HepG2 (cell line): ENCODE data around the gene STRN4. TPM values are rescaled to one million over a fixed set of nuclear protein-coding genes. Genes with fewer than 3 reads are reported as not detected.

Experiments used
- ATAC-seq: fragments of 200-7000 bp; cut with Tn5 transposase; 3 replicates; pipeline ENCODE4 v1.9.1; 2020; ENCODE audit warnings: mild to moderate bottlenecking, moderate library complexity
- BruUV-seq: library from RNA; stranded (reverse); fragments of 400-500 nt; replicated peaks from 2 replicates; lab custom pipeline; 2021; lab: Mats Ljungman, UMichigan
- CTCF ChIA-PET: fragments of 300-600 bp; formaldehyde crosslinking; extraction: SDS; loops from one replicate; lab custom pipeline; 2021; ENCODE audit warnings: low total read pairs, inconsistent platforms, low intra/inter-chr PET ratio; lab: Yijun Ruan, JAX
- POLR2A ChIA-PET: fragments of 350-600 bp; sonication (Branson Sonifier 250); formaldehyde crosslinking; loops from one replicate; lab custom pipeline; 2020; ENCODE audit warnings: antibody characterized with exemption, inconsistent platforms; lab: Yijun Ruan, JAX
- DNase-seq: peaks from one replicate; pipeline ENCODE4 v3.0.0-alpha.2; 2015; ENCODE audit warnings: low spot score
- FAIRE-seq: peaks from 3 replicates; lab custom pipeline; 2011; peaks lifted over from hg19 to GRCh38; lab: Jason Lieb, UNC
- H2AFZ ChIP-seq: one replicate; pipeline ENCODE4 v1.6.1; 2011; ENCODE audit warnings: low read length, inconsistent platforms
- H3K27ac ChIP-seq: fragments of 300-600 bp; 3 replicates; pipeline ENCODE4 v1.8.0; 2011; ENCODE audit warnings: mixed run types, mild to moderate bottlenecking, mixed read lengths, low read length, inconsistent platforms; ENCODE audit not compliant: insufficient read depth; ENCODE audit errors: extremely low read length
- H3K27me3 ChIP-seq, 2 experiments: fragments of 200-600 bp in 1 of 2; 2 replicates in 1 of 2; 3 replicates in 1 of 2; pipeline versions ENCODE4 v1.6.0 to v1.8.0; 2011; ENCODE audit warnings: low read length in 2 of 2, mild to moderate bottlenecking in 2 of 2, moderate library complexity in 2 of 2, inconsistent platforms in 1 of 2; ENCODE audit not compliant: insufficient read depth in 2 of 2, control insufficient read depth in 1 of 2
- H3K36me3 ChIP-seq, 2 experiments: fragments of 200-600 bp in 1 of 2; replicated peaks in 1 of 2; 2 replicates in 1 of 2; 3 replicates in 1 of 2; pipeline versions ENCODE4 v1.5.1 to v1.8.0; 2011; ENCODE audit warnings: low read length in 2 of 2, inconsistent platforms in 1 of 2; ENCODE audit not compliant: insufficient read depth in 2 of 2, control insufficient read depth in 1 of 2
- H3K4me1 ChIP-seq: 2 replicates; pipeline ENCODE4 v1.5.1; 2012; ENCODE audit warnings: low read length, inconsistent platforms; ENCODE audit not compliant: insufficient read depth
- H3K4me2 ChIP-seq: 2 replicates; pipeline ENCODE4 v1.6.0; 2011; ENCODE audit warnings: low read depth, low read length, inconsistent platforms
- H3K4me3 ChIP-seq, 3 experiments: fragments of 200-600 bp in 1 of 3; sonication (generic), shearing (Covaris generic) in 1 of 3; replicated peaks in 1 of 3; 2 replicates each; pipeline ENCODE4 v1.5.1; 2011 to 2016; ENCODE audit warnings: low read length in 3 of 3, inconsistent platforms in 2 of 3, low read depth in 2 of 3, mild to moderate bottlenecking in 2 of 3, control low read depth in 1 of 3, mixed read lengths in 1 of 3; ENCODE audit not compliant: insufficient read depth in 1 of 3
- H3K79me2 ChIP-seq: one replicate; pipeline ENCODE4 v1.6.1; 2011; ENCODE audit warnings: low read length, inconsistent platforms; ENCODE audit not compliant: insufficient read depth
- H3K9ac ChIP-seq: 2 replicates; pipeline ENCODE4 v1.6.0; 2011; ENCODE audit warnings: mild to moderate bottlenecking, low read depth, low read length, inconsistent platforms; ENCODE audit not compliant: insufficient read depth
- H3K9me3 ChIP-seq: 2 replicates; pipeline ENCODE4 v1.5.1; 2012; ENCODE audit warnings: mild to moderate bottlenecking, low read length
- H4K20me1 ChIP-seq: 2 replicates; pipeline ENCODE4 v1.6.0; 2011; ENCODE audit warnings: inconsistent platforms, mild to moderate bottlenecking, low read length, moderate library complexity; ENCODE audit not compliant: insufficient read depth
- HDAC6 ChIP-seq: fragments of 200-600 bp; sonication (generic); IDR thresholded peaks from 2 replicates; pipeline ENCODE4 v1.7.0; 2017; ENCODE audit warnings: mild to moderate bottlenecking, antibody characterized with exemption, low read length, low read depth
- NFKBIZ ChIP-seq: IDR thresholded peaks from 2 replicates; pipeline ENCODE4 v1.6.1; 2018; ENCODE audit warnings: missing genetic modification reagents, missing compliant biosample characterization
- RFX5 ChIP-seq: IDR thresholded peaks from 2 replicates; pipeline ENCODE4 v1.6.1; 2011; ENCODE audit warnings: low read depth, low read length, improper control_type of control experiment
- STAT6 ChIP-seq: sonication (generic); formaldehyde crosslinking; IDR thresholded peaks from 2 replicates; pipeline ENCODE4 v1.4.0; 2020; ENCODE audit warnings: missing genetic modification reagents, mild to moderate bottlenecking, borderline replicate concordance
- ZBTB1 ChIP-seq: sonication (generic); formaldehyde crosslinking; IDR thresholded peaks from 2 replicates; pipeline ENCODE4 v1.4.0; 2020; ENCODE audit warnings: missing genetic modification reagents, borderline replicate concordance
- ZNF142 ChIP-seq: sonication (generic); formaldehyde crosslinking; IDR thresholded peaks from 2 replicates; pipeline ENCODE4 v1.4.0; 2020; ENCODE audit warnings: missing genetic modification reagents
- ZNF512 ChIP-seq: sonication (generic); formaldehyde crosslinking; IDR thresholded peaks from 2 replicates; pipeline ENCODE4 v1.4.0; 2020; ENCODE audit warnings: mild to moderate bottlenecking, missing genetic modification reagents
- ZNF800 ChIP-seq: sonication (generic); formaldehyde crosslinking; IDR thresholded peaks from 2 replicates; pipeline ENCODE4 v1.4.0; 2020; ENCODE audit warnings: missing genetic modification reagents
- WGBS: methylation state at CpG from one replicate; pipeline ENCODE4 v1.1.6; 2017; ENCODE audit warnings: low lambda C conversion rate; 5-methylcytosine and 5-hydroxymethylcytosine counted together
- in situ Hi-C: cut with HindIII; loops from 2 replicates; pipeline ENCODE4 v1.10.0; 2017; ENCODE audit warnings: low pct_unique_long_range_greater_than_20kb; ENCODE audit not compliant: extremely low pct_ligation_motif_present
- intact Hi-C: fragments of 100-400 bp; cut with micrococcal nuclease; formaldehyde crosslinking; loops from one replicate; pipeline ENCODE4 v1.10.0; 2022; ENCODE audit not compliant: unreplicated experiment
- polyA plus RNA-seq, 8 experiments: library from polyadenylated mRNA; depleted of rRNA in 3 of 8; stranded (reverse) in 7 of 8; unstranded in 1 of 8; fragments of >200 nt; fragmentation: Illumina TruSeq in 4 of 8; extraction: Trizol in 4 of 8; gene quantifications; 2 replicates each; pipeline versions ENCODE4 v1.2.1 to v1.2.3, GENCODE V29; 2011 to 2016; ENCODE audit warnings: low read depth in 4 of 8, missing spikeins in 1 of 8, mixed read lengths in 1 of 8; ENCODE audit not compliant: insufficient read depth in 1 of 8
- total RNA-seq, 5 experiments: library from RNA; depleted of rRNA; stranded (reverse); fragments of >200 nt; fragmentation: Illumina TruSeq; extraction: Trizol; gene quantifications; 2 replicates each; pipeline ENCODE4 v1.2.3, GENCODE V29; 2016; ENCODE audit warnings: low read depth in 1 of 5

The STRN4 gene
- total and polyA plus RNA-seq, 2 of the 13 experiments (the other 11 are each of a cell fraction or from before 2014, with no cell fraction given), result 43.1 to 57.3 TPM

- FAIRE-seq (no peak), DNase-seq (no peak), ATAC-seq (no peak)
- no TSS peak for BruUV-seq
- H3K27ac ChIP-seq, result peak overlapping the region; percentile 82
- intact Hi-C loops (no loop called here), in situ Hi-C loops (no loop called here)
- peaks cover 63% of the 10 kb centered on the region for H3K79me2 ChIP-seq
- H3K4me1 ChIP-seq, result peaks cover 57% of the 10 kb centered on the region
- H3K4me2 ChIP-seq, result peak overlapping the region; percentile 99
- POLR2A ChIA-PET, result interaction anchor here (1.8 to 5.9 kb wide), 7 partner anchors 13 to 55 kb away, joined by 4 to 66 read pairs (median 14); no protein-coding TSS in a partner anchor
- H3K4me3 ChIP-seq, result peak overlapping the region; percentile 87 to 100 (median 98)
- CTCF ChIA-PET, result no interaction called here
- H3K9ac ChIP-seq, result peak overlapping the region; percentile 95
- peaks cover 26% of the 10 kb centered on the region for H4K20me1 ChIP-seq
- H3K36me3 ChIP-seq, result peaks cover 18 to 34% of the 10 kb centered on the region in 2 experiments
- H3K9me3 ChIP-seq, result no peaks in the 10 kb centered on the region
- 23% methylated on average over 2 of the region's 4 CpGs for WGBS
- no peak overlapping the region for H2AFZ ChIP-seq
- H3K27me3 ChIP-seq, result no peaks in the 10 kb centered on the region; a peak in 1 of 5 replicates
- 0 out of 2 replicates have a peak, but pooled peaks have one; percentile 47 for TF ChIP-seq ZNF800 (CRISPR knock-in tag)
- no peak for TF ChIP-seq ZBTB1 (CRISPR knock-in tag)
- no peak for TF ChIP-seq NFKBIZ (CRISPR knock-in tag)
- TF ChIP-seq ZNF512 (CRISPR knock-in tag), result no peak
- no peak for TF ChIP-seq HDAC6
- TF ChIP-seq STAT6 (CRISPR knock-in tag), result no peak
- no peak for TF ChIP-seq ZNF142 (CRISPR knock-in tag)
- no peak for TF ChIP-seq RFX5
These were observed 39.7 kb upstream of the STRN4 start for GRCh38 chr19:46785980-46786235.
